ENCODE data around the gene LPP. TPM values are rescaled to one million over a fixed set of nuclear protein-coding genes. Genes with fewer than 3 reads are reported as not detected.

The LPP gene
- total RNA-seq, 1 donor from 2014 or later, result 23.1 TPM

- no peak for DNase-seq
- no peaks in the 10 kb centered on the region for H3K4me1 Mint-ChIP-seq (ENCODE audit: low read depth, unreplicated experiment)
- no peaks in the 10 kb centered on the region for H3K9me3 Mint-ChIP-seq (ENCODE audit: unreplicated experiment)
These were observed 385.1 kb downstream of the LPP start for GRCh38 chr3:188539037-188539436.

DNA sequence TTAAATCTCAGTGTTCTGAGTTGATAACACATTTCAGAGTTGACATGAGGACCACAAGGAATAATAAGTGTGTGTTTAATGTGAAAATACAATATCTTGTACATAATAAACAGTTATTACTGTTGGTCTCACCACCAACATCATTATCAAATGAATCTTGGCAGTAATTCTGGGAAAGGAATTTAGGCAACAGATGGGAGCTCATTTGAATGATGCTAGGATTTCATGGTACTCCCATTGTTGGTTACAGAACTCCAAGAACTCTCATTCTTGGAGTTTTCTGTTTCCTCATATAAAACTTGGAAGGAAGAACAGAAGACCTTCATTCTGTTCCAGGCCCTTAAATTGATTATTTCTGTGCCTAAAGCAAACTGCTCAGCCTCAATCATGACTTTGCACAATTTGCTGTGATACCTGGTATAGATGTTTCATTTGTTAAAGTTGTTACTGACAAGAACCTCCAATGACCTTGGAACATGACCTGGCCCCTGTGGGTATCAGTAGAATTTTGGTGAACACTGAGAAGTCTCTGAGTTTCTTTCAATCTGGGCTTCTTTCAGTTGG, 385.8 kb downstream of the LPP start:
- TF ChIP-seq, protein P1, sequence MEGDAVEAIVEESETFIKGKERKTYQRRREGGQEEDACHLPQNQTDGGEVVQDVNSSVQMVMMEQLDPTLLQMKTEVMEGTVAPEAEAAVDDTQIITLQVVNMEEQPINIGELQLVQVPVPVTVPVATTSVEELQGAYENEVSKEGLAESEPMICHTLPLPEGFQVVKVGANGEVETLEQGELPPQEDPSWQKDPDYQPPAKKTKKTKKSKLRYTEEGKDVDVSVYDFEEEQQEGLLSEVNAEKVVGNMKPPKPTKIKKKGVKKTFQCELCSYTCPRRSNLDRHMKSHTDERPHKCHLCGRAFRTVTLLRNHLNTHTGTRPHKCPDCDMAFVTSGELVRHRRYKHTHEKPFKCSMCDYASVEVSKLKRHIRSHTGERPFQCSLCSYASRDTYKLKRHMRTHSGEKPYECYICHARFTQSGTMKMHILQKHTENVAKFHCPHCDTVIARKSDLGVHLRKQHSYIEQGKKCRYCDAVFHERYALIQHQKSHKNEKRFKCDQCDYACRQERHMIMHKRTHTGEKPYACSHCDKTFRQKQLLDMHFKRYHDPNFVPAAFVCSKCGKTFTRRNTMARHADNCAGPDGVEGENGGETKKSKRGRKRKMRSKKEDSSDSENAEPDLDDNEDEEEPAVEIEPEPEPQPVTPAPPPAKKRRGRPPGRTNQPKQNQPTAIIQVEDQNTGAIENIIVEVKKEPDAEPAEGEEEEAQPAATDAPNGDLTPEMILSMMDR (IDR thresholded peaks at IDR 0.05; ENCODE audit: partially characterized antibody, unreplicated experiment), result no peak

More at GRCh38 chr3:188539037-188539436, 385.1 kb downstream of the LPP start:
- Mint-ChIP-seq H3K27ac (ENCODE audit: unreplicated experiment) (no peak overlapping the region), H3K36me3 (ENCODE audit: unreplicated experiment) (no peaks in the 10 kb centered on the region), H3K27me3 (ENCODE audit: unreplicated experiment) (no peaks in the 10 kb centered on the region), H3K4me3 (ENCODE audit: unreplicated experiment) (no peak overlapping the region)
- TF ChIP-seq, protein P1 (IDR thresholded peaks at IDR 0.05; ENCODE audit: partially characterized antibody, unreplicated experiment), result no peak

DNA sequence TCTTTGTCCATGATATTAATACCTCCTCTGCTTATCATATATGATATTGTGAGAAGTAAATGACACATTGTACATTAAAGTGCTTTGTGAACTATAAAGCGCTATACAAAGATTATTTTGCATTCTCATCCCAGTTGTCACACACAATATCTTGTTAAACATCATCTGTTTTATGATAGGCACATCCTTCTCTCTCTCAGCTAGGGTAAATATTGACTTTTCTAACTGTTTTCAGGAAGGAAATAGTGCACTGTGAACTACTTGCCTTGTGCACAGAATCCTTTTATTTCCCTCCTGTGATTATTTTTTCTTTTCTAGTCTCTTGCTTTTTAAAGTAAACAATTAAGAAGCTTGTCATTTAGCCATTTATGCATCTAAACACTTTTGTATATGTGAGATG, 388.2 kb downstream of the LPP start:
- no peak overlapping the region for H3K27ac Mint-ChIP-seq (ENCODE audit: unreplicated experiment)
- DNase-seq, result no peak
- no peaks in the 10 kb centered on the region for H3K27me3 Mint-ChIP-seq (ENCODE audit: unreplicated experiment)
- H3K4me1 Mint-ChIP-seq (ENCODE audit: low read depth, unreplicated experiment), result no peaks in the 10 kb centered on the region
- no peak overlapping the region for H3K4me3 Mint-ChIP-seq (ENCODE audit: unreplicated experiment)
- TF ChIP-seq, protein P1 (IDR thresholded peaks at IDR 0.05; ENCODE audit: partially characterized antibody, unreplicated experiment), result no peak
- no peaks in the 10 kb centered on the region for H3K9me3 Mint-ChIP-seq (ENCODE audit: unreplicated experiment)
- no peaks in the 10 kb centered on the region for H3K36me3 Mint-ChIP-seq (ENCODE audit: unreplicated experiment)

More for the DNA sequence above, 385.8 kb downstream of the LPP start:
- H3K4me1 Mint-ChIP-seq (ENCODE audit: low read depth, unreplicated experiment), result no peaks in the 10 kb centered on the region
- H3K36me3 Mint-ChIP-seq (ENCODE audit: unreplicated experiment), result no peaks in the 10 kb centered on the region
- no peak overlapping the region for H3K27ac Mint-ChIP-seq (ENCODE audit: unreplicated experiment)
- no peaks in the 10 kb centered on the region for H3K9me3 Mint-ChIP-seq (ENCODE audit: unreplicated experiment)
- H3K27me3 Mint-ChIP-seq (ENCODE audit: unreplicated experiment), result no peaks in the 10 kb centered on the region
- DNase-seq, result no peak
- no peak overlapping the region for H3K4me3 Mint-ChIP-seq (ENCODE audit: unreplicated experiment)

DNA sequence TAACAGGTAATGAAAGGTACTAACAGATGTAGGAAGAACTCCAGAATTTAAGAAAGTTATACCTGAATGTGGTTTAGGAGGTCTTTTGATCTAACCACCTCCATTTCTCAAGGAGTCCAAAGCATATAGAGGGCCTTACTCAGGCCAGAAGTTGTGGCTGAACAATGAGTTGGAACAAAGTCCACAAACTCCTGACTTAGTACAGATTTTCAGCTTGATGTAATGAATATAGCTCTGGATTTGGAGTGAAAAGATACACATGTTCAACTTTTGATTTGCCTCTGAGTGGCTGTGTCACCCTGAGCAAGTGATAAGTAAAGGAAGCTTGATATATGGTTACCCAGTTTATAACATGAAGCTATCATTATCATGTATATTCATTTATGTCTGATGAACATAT, 390.1 kb downstream of the LPP start:
- Mint-ChIP-seq H3K4me3 (ENCODE audit: unreplicated experiment) (no peak overlapping the region), H3K4me1 (ENCODE audit: low read depth, unreplicated experiment) (no peaks in the 10 kb centered on the region), H3K36me3 (ENCODE audit: unreplicated experiment) (no peaks in the 10 kb centered on the region), H3K27me3 (ENCODE audit: unreplicated experiment) (no peaks in the 10 kb centered on the region), H3K27ac (ENCODE audit: unreplicated experiment) (no peak overlapping the region), H3K9me3 (ENCODE audit: unreplicated experiment) (no peaks in the 10 kb centered on the region)
- no peak for DNase-seq
- TF ChIP-seq, protein P1 (IDR thresholded peaks at IDR 0.05; ENCODE audit: partially characterized antibody, unreplicated experiment), result no peak

DNA sequence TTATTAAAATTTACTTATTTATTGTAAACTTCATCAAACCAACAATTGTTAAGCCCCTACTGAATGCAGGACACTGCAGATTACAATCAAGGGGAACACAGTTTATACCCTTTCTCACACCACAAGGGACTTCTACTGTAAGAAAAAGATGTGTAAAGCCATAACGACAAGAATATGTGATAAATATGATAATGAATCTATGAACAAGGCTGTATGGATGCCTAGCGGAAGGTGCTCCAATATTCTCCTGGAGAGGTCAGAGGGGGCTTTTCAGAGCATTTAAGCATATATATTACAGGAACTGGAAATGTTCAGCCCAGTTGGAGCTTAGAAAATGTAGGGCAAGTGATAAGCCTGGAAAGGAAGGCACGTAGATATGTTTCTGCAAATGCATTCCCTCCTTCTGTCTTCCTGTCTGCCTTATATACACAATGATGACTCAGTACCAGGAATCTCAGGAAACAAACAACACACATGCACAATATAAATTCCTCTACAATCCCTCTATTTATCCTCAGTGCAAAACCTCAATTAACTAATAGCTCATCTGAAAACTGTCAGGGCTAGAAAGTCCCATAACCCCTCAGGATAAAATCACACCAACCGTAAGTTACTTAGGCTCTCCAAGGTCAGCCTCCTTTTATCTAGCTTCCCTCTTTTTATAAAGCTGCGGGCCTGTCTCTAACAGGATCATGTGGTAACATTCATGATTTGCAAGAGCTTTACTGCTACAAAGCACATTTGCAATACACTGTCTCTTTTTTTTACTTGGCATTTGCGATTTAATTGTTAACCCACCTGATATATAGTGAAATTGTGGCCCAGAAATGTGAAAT, 393.1 kb downstream of the LPP start:
- H3K27me3 Mint-ChIP-seq (ENCODE audit: unreplicated experiment), result no peaks in the 10 kb centered on the region

More for the DNA sequence above, 393.1 kb downstream of the LPP start:
- TF ChIP-seq, protein P1 (IDR thresholded peaks at IDR 0.05; ENCODE audit: partially characterized antibody, unreplicated experiment), result no peak
- Mint-ChIP-seq H3K4me1 (ENCODE audit: low read depth, unreplicated experiment) (no peaks in the 10 kb centered on the region), H3K4me3 (ENCODE audit: unreplicated experiment) (no peak overlapping the region), H3K36me3 (ENCODE audit: unreplicated experiment) (no peaks in the 10 kb centered on the region), H3K9me3 (ENCODE audit: unreplicated experiment) (no peaks in the 10 kb centered on the region), H3K27ac (ENCODE audit: unreplicated experiment) (no peak overlapping the region)
- DNase-seq, result no peak

Measured in glutamatergic neuron (in vitro differentiated cells).